Epithelial cell of alveolus of lung (primary cell): Measurements from ENCODE around the gene LGALS13. TPM values are rescaled to one million over a fixed set of nuclear protein-coding genes. Genes with fewer than 3 reads are reported as not detected.

ENCODE experiments used
- total RNA-seq: library from RNA; depleted of rRNA; stranded (reverse); fragments of >200 nt; gene quantifications from 2 replicates; pipeline ENCODE4 v1.2.1, GENCODE V29; 2015

LGALS13 gene, protein sequence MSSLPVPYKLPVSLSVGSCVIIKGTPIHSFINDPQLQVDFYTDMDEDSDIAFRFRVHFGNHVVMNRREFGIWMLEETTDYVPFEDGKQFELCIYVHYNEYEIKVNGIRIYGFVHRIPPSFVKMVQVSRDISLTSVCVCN
- not detected in 2 replicates for total RNA-seq

GRCh38 chr19:39602224-39602623, at the start of gene LGALS13:
TSS of gene LGALS13 (plus strand) at chr19:39602524. CDS start at chr19:39602569, 45 bp downstream.

DNA sequence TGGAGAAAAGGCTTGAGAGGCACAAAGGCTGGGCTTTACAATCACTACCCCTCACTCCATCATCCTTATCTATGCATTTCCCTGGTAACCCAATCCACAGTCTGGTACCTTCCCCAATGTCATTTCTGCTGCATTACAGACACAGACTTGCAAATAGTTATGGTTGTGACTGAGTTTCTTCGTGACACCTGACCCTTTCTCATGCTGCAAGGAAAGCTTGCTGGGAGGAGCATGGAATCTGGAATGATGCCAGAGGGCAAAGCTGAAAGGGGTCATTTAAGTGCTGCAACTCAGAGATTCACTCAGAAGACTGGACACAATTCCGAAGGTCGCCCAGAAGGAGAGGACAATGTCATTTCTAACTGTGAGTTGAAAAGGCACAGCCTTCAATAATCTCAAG, 53.3 kb downstream of the LGALS13 start, which contains the start of gene LGALS16:
Gene LGALS16 (plus strand): TSS at position 301 of the 400 bp plus-strand sequence. CDS start 49 bp downstream, at position 350.

Other genes with a start within 250 kb of the LGALS13 start
- gene PAF1, start 211.4 kb upstream of the LGALS13 start, total RNA-seq: 33.0 and 34.6 TPM in 2 replicates
- 35.6 and 56.0 TPM in 2 replicates for gene MED29, start 211.1 kb upstream of the LGALS13 start, total RNA-seq
- 19.8 and 64.4 TPM in 2 replicates for gene ZFP36, start 195.7 kb upstream of the LGALS13 start, total RNA-seq
- 22.0 and 34.3 TPM in 2 replicates for gene PLEKHG2, start 189.9 kb upstream of the LGALS13 start, total RNA-seq
- gene RPS16, start 166.6 kb upstream of the LGALS13 start, total RNA-seq: 2,275 and 2,629 TPM in 2 replicates
- 63.7 and 89.2 TPM in 2 replicates for gene SUPT5H, start 156.9 kb upstream of the LGALS13 start, total RNA-seq
- gene TIMM50, start 121.7 kb upstream of the LGALS13 start, total RNA-seq: 51.4 and 81.6 TPM in 2 replicates
- gene DLL3, start 103.6 kb upstream of the LGALS13 start, total RNA-seq: 0.52 TPM in 1 of 2 replicates, not detected in the other
- gene SELENOV, start 87.4 kb upstream of the LGALS13 start, total RNA-seq: not detected in 2 replicates
- gene EID2B, start 69.7 kb upstream of the LGALS13 start, total RNA-seq: 2.7 and 5.1 TPM in 2 replicates
- gene EID2, start 62.4 kb upstream of the LGALS13 start, total RNA-seq: 12.1 and 12.9 TPM in 2 replicates
- not detected in 2 replicates for gene LGALS16, start 53.4 kb downstream of the LGALS13 start, total RNA-seq
- gene LGALS14, start 102.0 kb downstream of the LGALS13 start, total RNA-seq: not detected in 2 replicates
- not detected in 2 replicates for gene CLC, start 135.5 kb downstream of the LGALS13 start, total RNA-seq
- gene LEUTX, start 176.3 kb downstream of the LGALS13 start, total RNA-seq: not detected in 2 replicates
- 11.5 and 27.9 TPM in 2 replicates for gene DYRK1B, start 231.6 kb downstream of the LGALS13 start, total RNA-seq
- gene FBL, start 243.9 kb downstream of the LGALS13 start, total RNA-seq: 161 and 277 TPM in 2 replicates